Panc1 (cell line): ENCODE measurements around the gene LINC01488.

Experiments
- SIN3A ChIP-seq: IDR thresholded peaks from 2 replicates; pipeline ENCODE4 v1.6.1; 2012; ENCODE audit warnings: low read depth, mild to moderate bottlenecking, low read length, moderate library complexity, borderline replicate concordance; ENCODE audit not compliant: insufficient read depth
- TCF7L2 ChIP-seq: IDR thresholded peaks from 2 replicates; pipeline ENCODE4 v1.6.1; 2011; ENCODE audit warnings: mild to moderate bottlenecking, low read depth, low read length, inconsistent platforms
- TF ChIP-seq, protein P1 (sequence below): fragments of 450-650 bp; IDR thresholded peaks from 2 replicates; pipeline ENCODE4 v1.5.1; 2017; ENCODE audit warnings: mild to moderate bottlenecking
- TF ChIP-seq, protein P2 (sequence below), 2 experiments: IDR thresholded peaks; 2 replicates each; pipeline ENCODE4 v1.6.1; 2011 to 2012; ENCODE audit warnings: low read depth in 2 of 2, control low read depth in 1 of 2, low read length in 1 of 2, mild to moderate bottlenecking in 1 of 2, moderate library complexity in 1 of 2; ENCODE audit not compliant: insufficient read depth in 1 of 2

DNA sequence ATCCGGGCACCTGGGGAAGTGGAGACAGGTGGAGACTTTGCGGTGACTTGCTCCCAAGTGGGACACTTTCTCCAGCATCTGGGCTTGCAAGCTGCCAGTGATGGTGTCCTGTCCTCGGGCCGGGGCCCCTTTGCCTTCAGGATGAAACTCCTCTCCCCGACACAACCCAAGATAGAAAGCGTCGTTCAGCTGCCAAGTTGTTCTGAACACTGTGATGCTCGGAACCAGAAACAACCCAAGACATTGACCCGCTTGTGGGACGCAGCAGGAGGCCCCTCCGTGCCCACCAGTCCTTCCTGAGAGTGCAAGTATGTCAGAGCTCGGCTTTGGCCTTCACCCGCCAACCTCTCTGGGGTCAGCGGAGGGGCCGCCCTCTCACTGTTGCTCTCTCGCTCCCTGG lies 31.3 kb downstream of the LINC01488 start:
- TF ChIP-seq, protein P1, sequence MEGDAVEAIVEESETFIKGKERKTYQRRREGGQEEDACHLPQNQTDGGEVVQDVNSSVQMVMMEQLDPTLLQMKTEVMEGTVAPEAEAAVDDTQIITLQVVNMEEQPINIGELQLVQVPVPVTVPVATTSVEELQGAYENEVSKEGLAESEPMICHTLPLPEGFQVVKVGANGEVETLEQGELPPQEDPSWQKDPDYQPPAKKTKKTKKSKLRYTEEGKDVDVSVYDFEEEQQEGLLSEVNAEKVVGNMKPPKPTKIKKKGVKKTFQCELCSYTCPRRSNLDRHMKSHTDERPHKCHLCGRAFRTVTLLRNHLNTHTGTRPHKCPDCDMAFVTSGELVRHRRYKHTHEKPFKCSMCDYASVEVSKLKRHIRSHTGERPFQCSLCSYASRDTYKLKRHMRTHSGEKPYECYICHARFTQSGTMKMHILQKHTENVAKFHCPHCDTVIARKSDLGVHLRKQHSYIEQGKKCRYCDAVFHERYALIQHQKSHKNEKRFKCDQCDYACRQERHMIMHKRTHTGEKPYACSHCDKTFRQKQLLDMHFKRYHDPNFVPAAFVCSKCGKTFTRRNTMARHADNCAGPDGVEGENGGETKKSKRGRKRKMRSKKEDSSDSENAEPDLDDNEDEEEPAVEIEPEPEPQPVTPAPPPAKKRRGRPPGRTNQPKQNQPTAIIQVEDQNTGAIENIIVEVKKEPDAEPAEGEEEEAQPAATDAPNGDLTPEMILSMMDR = no peak
- no peak for TF ChIP-seq TCF7L2
- TF ChIP-seq SIN3A = no peak
- TF ChIP-seq, protein P2, sequence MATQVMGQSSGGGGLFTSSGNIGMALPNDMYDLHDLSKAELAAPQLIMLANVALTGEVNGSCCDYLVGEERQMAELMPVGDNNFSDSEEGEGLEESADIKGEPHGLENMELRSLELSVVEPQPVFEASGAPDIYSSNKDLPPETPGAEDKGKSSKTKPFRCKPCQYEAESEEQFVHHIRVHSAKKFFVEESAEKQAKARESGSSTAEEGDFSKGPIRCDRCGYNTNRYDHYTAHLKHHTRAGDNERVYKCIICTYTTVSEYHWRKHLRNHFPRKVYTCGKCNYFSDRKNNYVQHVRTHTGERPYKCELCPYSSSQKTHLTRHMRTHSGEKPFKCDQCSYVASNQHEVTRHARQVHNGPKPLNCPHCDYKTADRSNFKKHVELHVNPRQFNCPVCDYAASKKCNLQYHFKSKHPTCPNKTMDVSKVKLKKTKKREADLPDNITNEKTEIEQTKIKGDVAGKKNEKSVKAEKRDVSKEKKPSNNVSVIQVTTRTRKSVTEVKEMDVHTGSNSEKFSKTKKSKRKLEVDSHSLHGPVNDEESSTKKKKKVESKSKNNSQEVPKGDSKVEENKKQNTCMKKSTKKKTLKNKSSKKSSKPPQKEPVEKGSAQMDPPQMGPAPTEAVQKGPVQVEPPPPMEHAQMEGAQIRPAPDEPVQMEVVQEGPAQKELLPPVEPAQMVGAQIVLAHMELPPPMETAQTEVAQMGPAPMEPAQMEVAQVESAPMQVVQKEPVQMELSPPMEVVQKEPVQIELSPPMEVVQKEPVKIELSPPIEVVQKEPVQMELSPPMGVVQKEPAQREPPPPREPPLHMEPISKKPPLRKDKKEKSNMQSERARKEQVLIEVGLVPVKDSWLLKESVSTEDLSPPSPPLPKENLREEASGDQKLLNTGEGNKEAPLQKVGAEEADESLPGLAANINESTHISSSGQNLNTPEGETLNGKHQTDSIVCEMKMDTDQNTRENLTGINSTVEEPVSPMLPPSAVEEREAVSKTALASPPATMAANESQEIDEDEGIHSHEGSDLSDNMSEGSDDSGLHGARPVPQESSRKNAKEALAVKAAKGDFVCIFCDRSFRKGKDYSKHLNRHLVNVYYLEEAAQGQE (IDR thresholded peaks at IDR 0.05; ENCODE audit: insufficient read depth in 1 of 2, low read depth in 2 of 2, low read length in 1 of 2) = no peak
